ENCODE data around the gene PAM. TPM values are rescaled to one million over a fixed set of nuclear protein-coding genes. Genes with fewer than 3 reads are reported as not detected.
A peak's percentile ranks its signal among the peaks of the same experiment; 100 is the strongest.

PAM gene
- total and polyA plus RNA-seq, 5 experiments from 2014 or later = 8.0 to 15.9 (median 9.7) TPM

- Mint-ChIP-seq H3K27ac (peak overlapping the region in 2 of 10 donors; percentile 8 to 28), H3K4me1 (peaks cover 25 to 62% (median 49%) of the 10 kb centered on the region in 4 donors), H3K36me3 (no peaks in the 10 kb centered on the region), H3K4me3 (no peak overlapping the region), H3K27me3 (peaks cover 0 to 3% (median 0%) of the 10 kb centered on the region in 5 donors), H3K9me3 (no peaks in the 10 kb centered on the region)
- DNase-seq (no peak), ATAC-seq (no peak)
- POLR2A ChIA-PET = no interaction called here
Observed at GRCh38 chr5:102758576-102758975, 3.5 kb downstream of the PAM start.

- POLR2A ChIA-PET = no interaction called here
Observed at GRCh38 chr5:102759289-102759688, 4.2 kb downstream of the PAM start.

GRCh38 chr5:102759700-102760099, 4.6 kb downstream of the PAM start:
- peak overlapping the region in 2 of 10 donors; percentile 1 to 21 for H3K27ac Mint-ChIP-seq

More at GRCh38 chr5:102759289-102759688, 4.2 kb downstream of the PAM start:
- Mint-ChIP-seq H3K4me1 (peaks cover 23 to 60% (median 45%) of the 10 kb centered on the region in 4 donors), H3K9me3 (no peaks in the 10 kb centered on the region), H3K36me3 (no peaks in the 10 kb centered on the region), H3K27me3 (no peaks in the 10 kb centered on the region), H3K4me3 (no peak overlapping the region), H3K27ac (peak overlapping the region in 7 of 10 donors; percentile 12 to 77 (median 32))
- ATAC-seq (no peak), DNase-seq (no peak)

GRCh38 chr5:102760815-102761214, 5.7 kb downstream of the PAM start:
- no peak for DNase-seq
- Mint-ChIP-seq H3K4me3 (no peak overlapping the region), H3K36me3 (no peaks in the 10 kb centered on the region), H3K9me3 (no peaks in the 10 kb centered on the region), H3K27ac (peak overlapping the region in 5 of 10 donors; percentile 8 to 53 (median 34)), H3K4me1 (peaks cover 24 to 70% (median 48%) of the 10 kb centered on the region in 4 donors), H3K27me3 (no peaks in the 10 kb centered on the region)
- no peak for ATAC-seq
- POLR2A ChIA-PET = no interaction called here

More at GRCh38 chr5:102759700-102760099, 4.6 kb downstream of the PAM start:
- Mint-ChIP-seq H3K9me3 (no peaks in the 10 kb centered on the region), H3K4me3 (no peak overlapping the region), H3K36me3 (no peaks in the 10 kb centered on the region), H3K4me1 (peaks cover 23 to 61% (median 45%) of the 10 kb centered on the region in 4 donors), H3K27me3 (no peaks in the 10 kb centered on the region)
- POLR2A ChIA-PET = no interaction called here
- DNase-seq = no peak
- ATAC-seq = no peak

GRCh38 chr5:102762095-102762534, 7.0 kb downstream of the PAM start:
- Mint-ChIP-seq H3K36me3 (no peaks in the 10 kb centered on the region), H3K27ac (peak overlapping the region in 4 of 10 donors; percentile 7 to 68 (median 41)), H3K4me3 (peak overlapping the region in 5 of 10 donors; percentile 11 to 43 (median 19)), H3K4me1 (peaks cover 18 to 62% (median 41%) of the 10 kb centered on the region in 4 donors), H3K27me3 (no peaks in the 10 kb centered on the region), H3K9me3 (no peaks in the 10 kb centered on the region)
- POLR2A ChIA-PET = no interaction called here
- no peak for DNase-seq
- no peak for ATAC-seq

- Mint-ChIP-seq H3K36me3 (no peaks in the 10 kb centered on the region), H3K4me1 (peaks cover 18 to 60% (median 41%) of the 10 kb centered on the region in 4 donors), H3K27me3 (no peaks in the 10 kb centered on the region), H3K9me3 (no peaks in the 10 kb centered on the region), H3K27ac (peak overlapping the region in 3 of 10 donors; percentile 7 to 68 (median 33)), H3K4me3 (peak overlapping the region in 4 of 10 donors; percentile 11 to 43 (median 22))
- POLR2A ChIA-PET = no interaction called here
- DNase-seq (no peak), ATAC-seq (no peak)
Observed at GRCh38 chr5:102762562-102763227, 7.6 kb downstream of the PAM start.

GRCh38 chr5:102763734-102764133, 8.6 kb downstream of the PAM start:
- Mint-ChIP-seq H3K4me3 (peak overlapping the region in 1 of 10 donors; percentile 24), H3K9me3 (no peaks in the 10 kb centered on the region), H3K4me1 (peaks cover 17 to 52% (median 41%) of the 10 kb centered on the region in 4 donors), H3K27ac (peak overlapping the region in 1 of 10 donors; percentile 11), H3K36me3 (no peaks in the 10 kb centered on the region), H3K27me3 (no peaks in the 10 kb centered on the region)
- POLR2A ChIA-PET = interaction anchor here (0.9 kb wide), 1 partner anchor 355 kb away, joined by 3 read pairs; no protein-coding TSS in a partner anchor
- no peak for ATAC-seq
- DNase-seq = no peak

- POLR2A ChIA-PET = interaction anchor here (0.9 kb wide), 1 partner anchor 354 kb away, joined by 3 read pairs; no protein-coding TSS in a partner anchor
- Mint-ChIP-seq H3K27ac (peak overlapping the region in 2 of 10 donors; percentile 0 to 2), H3K9me3 (no peaks in the 10 kb centered on the region), H3K4me3 (peak overlapping the region in 2 of 10 donors; percentile 18 to 23), H3K36me3 (no peaks in the 10 kb centered on the region), H3K4me1 (peaks cover 15 to 52% (median 39%) of the 10 kb centered on the region in 4 donors), H3K27me3 (no peaks in the 10 kb centered on the region)
- ATAC-seq = peak in 1 of 2 donors; percentile 48
- DNase-seq = no peak
Observed at GRCh38 chr5:102764381-102765004, 9.4 kb downstream of the PAM start.

GRCh38 chr5:102765350-102765749, 10.2 kb downstream of the PAM start:
- H3K4me3 Mint-ChIP-seq = no peak overlapping the region

GRCh38 chr5:102766295-102767090, 11.4 kb downstream of the PAM start:
- H3K27ac Mint-ChIP-seq = no peak overlapping the region
- ATAC-seq (no peak), DNase-seq (no peak)
- H3K4me3 Mint-ChIP-seq = no peak overlapping the region
- H3K9me3 Mint-ChIP-seq = no peaks in the 10 kb centered on the region
- H3K36me3 Mint-ChIP-seq = no peaks in the 10 kb centered on the region
- H3K27me3 Mint-ChIP-seq = no peaks in the 10 kb centered on the region
- peaks cover 14 to 44% (median 33%) of the 10 kb centered on the region in 4 donors for H3K4me1 Mint-ChIP-seq
- POLR2A ChIA-PET = no interaction called here

More at GRCh38 chr5:102765350-102765749, 10.2 kb downstream of the PAM start:
- no peak overlapping the region for H3K27ac Mint-ChIP-seq
- H3K4me1 Mint-ChIP-seq = peaks cover 15 to 48% (median 36%) of the 10 kb centered on the region in 4 donors
- no peaks in the 10 kb centered on the region for H3K36me3 Mint-ChIP-seq
- H3K27me3 Mint-ChIP-seq = no peaks in the 10 kb centered on the region
- DNase-seq (no peak), ATAC-seq (no peak)
- no peaks in the 10 kb centered on the region for H3K9me3 Mint-ChIP-seq
- POLR2A ChIA-PET = no interaction called here

- Mint-ChIP-seq H3K36me3 (no peaks in the 10 kb centered on the region), H3K27ac (no peak overlapping the region), H3K4me3 (no peak overlapping the region), H3K27me3 (no peaks in the 10 kb centered on the region), H3K9me3 (no peaks in the 10 kb centered on the region), H3K4me1 (peaks cover 14 to 41% (median 30%) of the 10 kb centered on the region in 4 donors)
- POLR2A ChIA-PET = no interaction called here
- DNase-seq (no peak), ATAC-seq (no peak)
Observed at GRCh38 chr5:102767862-102768261, 12.8 kb downstream of the PAM start.

- H3K27ac Mint-ChIP-seq = no peak overlapping the region
Observed at GRCh38 chr5:102770803-102771202, 15.7 kb downstream of the PAM start.

More at GRCh38 chr5:102770803-102771202, 15.7 kb downstream of the PAM start:
- no peak for ATAC-seq
- no peaks in the 10 kb centered on the region for H3K27me3 Mint-ChIP-seq
- H3K36me3 Mint-ChIP-seq = peaks cover 0 to under 1% (median under 1%) of the 10 kb centered on the region in 3 donors
- no peak overlapping the region for H3K4me3 Mint-ChIP-seq
- POLR2A ChIA-PET = no interaction called here
- no peak for DNase-seq
- H3K4me1 Mint-ChIP-seq = peaks cover 2 to 16% (median 10%) of the 10 kb centered on the region in 4 donors
- H3K9me3 Mint-ChIP-seq = peaks cover 0 to 11% (median 0%) of the 10 kb centered on the region in 9 donors
